GM18519 (cell line): ENCODE results near the gene CRYGA.
"Not testable (repeated sequence)": the region's sequence is repeated elsewhere in the genome, so short reads cannot be mapped to it uniquely, and the experiment has no call there.

Source experiments
- ATAC-seq: cut with Tn5 transposase; IDR thresholded peaks from one replicate; pipeline ENCODE4 v1.9.1; 2021; ENCODE audit warnings: mild to moderate bottlenecking, moderate library complexity; ENCODE audit not compliant: unreplicated experiment, low FRiP score

The CRYGA gene

GRCh38 chr2:208128136-208128535, 35.3 kb downstream of the CRYGA start:
- ATAC-seq: no peak

DNA sequence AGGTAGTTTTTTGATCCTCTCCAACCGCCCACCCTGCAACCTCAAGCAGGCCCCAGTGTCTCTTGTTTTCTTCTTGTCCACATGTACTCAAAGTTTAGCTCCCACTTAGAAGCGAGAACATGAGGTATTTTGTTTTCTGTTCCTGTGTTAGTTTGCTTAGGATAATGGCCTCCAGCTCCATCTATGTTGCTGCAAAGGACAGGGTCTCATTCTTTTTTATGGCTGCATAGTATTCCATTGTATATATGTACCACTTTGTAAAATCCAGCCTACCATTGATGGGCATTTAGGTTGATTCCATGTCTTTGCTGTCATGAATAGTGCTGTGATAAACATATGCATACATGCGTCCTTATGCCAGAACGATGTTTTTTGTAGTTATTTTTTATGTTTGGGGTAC, 36.3 kb downstream of the CRYGA start:
- ATAC-seq: no peak

DNA sequence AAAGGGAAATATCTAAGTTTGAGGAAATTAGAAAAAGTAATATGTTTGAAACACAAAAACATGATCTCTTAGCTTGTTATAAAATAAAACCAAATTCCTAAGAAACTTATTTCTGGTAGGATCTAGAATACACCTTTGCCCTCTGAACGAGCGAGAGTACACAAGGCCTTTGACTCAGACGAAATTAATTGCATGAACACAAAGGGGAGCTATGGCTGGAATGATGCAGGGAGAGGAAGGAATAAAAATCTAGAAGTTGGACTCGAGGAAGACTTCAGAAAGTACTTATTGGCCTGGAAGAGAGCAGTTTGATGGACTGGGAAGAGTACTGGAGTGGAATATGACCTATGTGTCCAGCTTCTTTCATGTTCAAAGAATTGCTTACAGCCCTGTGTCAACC, 38.1 kb downstream of the CRYGA start:
- no peak for ATAC-seq

- ATAC-seq: not testable (repeated sequence)
Measured at GRCh38 chr2:208124013-208124715, 39.2 kb downstream of the CRYGA start, which contains the start of gene CRYGD. CRYGD (minus strand) TSS chr2:208124524; CDS start chr2:208124473, 51 bp downstream.

DNA sequence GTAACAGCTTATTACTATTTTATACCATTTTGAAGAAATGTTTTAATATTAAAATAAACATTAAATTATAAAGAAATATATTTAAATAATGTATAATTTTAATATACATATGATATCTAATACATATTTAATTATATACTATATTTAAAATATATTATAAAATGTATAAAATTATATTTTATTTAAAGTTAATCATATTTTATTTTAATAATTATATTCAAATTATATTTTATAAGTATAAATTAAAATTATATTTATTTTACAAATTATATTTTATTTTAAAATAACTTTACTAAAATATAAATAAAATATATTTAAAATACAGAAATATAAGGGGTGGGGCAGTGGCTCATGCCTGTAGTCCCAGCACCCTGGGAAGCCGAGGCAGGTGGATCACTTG, 41.1 kb downstream of the CRYGA start:
- ATAC-seq: no peak

GRCh38 chr2:208118918-208119317, 44.5 kb downstream of the CRYGA start:
- ATAC-seq: no peak

DNA sequence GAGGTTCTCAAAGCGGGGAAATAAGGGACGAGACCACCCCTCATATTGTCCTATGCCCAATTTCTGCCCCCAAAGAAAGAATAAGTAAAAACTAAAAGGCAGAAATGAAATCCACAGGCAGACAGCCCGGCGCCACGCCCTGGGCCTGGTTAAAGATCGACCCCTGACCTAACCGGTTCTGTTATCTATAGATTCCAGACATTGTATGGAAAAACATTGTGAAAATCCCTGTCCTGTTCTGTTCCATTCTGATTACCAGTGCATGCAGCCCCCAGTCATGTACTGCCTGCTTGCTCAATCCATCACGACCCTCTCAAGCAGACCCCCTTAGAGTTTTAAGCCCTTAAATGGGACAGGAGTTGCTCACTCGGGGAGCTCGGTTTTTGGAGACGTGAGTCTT, 46.0 kb downstream of the CRYGA start:
- ATAC-seq: not testable (repeated sequence)

DNA sequence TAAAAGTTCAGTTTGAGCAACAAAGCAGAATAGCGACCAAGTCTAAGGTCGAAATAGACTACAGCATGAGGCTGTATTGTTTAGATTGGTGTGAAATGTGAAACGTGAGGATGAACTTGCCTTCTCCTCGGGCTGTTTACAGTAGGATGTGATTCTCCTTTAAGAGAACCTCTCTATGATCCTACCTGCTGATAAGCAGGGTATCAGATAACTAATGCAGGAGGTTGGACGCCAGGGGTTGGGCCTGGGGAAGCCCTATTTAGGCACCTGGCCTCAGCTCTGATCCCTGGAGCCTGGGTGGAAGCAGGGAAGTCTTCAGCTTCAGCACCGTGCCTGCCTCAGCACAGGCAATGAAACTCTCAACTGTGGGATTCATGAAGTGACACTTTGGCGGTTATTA, 50.4 kb downstream of the CRYGA start:
- ATAC-seq: no peak

DNA sequence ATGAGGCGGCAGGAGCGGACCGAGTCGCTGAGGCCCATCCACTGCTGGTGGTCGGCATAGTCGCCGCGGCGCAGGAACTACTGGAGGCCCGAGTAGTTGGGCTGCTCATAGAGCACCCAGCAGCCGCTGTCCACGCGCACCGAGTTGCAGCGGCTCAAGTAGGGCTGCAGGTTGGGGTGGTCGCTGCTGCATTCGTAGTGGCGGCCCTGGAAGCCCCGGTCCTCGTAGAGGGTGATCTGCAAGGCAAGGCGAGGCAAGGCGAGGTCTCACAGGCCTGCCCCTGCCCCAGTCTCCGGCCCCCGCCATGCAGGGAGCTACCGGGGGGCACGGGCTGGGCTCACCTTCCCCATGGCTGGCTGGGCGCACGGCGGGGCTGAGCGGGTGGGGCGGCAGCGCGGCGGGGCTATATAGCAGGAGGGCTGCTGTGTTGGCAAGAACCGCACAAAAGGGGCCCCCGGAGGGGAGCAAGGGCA, 51.1 kb downstream of the CRYGA start:
- ATAC-seq: not testable (repeated sequence)
